Measurements from ENCODE around the gene TIAM1.

TIAM1 gene

DNA sequence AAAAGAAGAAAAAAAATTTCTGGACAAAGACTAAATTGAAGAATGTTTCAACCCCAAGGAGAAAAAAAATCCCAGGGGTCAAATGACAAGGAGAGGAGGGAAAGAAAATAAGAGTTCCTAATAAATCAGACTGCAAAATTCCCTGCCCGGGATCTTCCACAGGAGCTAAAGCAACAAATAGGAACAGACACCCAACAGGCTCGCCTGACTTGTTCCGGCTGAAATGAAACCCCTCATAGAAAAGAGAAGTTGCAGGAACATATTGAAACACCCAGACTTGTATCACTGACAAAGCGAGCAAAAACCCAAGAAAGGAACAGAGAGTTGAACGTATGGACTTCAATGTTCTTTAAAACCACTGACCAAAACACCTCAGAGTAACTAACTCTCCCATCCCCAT lies 123.0 kb downstream of the TIAM1 start:
- Histone ChIP-seq H3K9me3 (replicated peaks in 1 of 11) (no peaks in the 10 kb centered on the region), H3K4me3 (no peak overlapping the region), H3K36me3 (peaks cover 20 to 58% (median 44%) of the 10 kb centered on the region in 11 experiments; a peak in 19 of 22 replicates), H3K4me2 (peak overlapping the region; percentile 7 to 85 (median 51); a peak in 21 of 22 replicates), H3K27ac (peak overlapping the region in 7 of 11 experiments; percentile 0 to 42 (median 19); a peak in 7 of 22 replicates), H3K9ac (no peak overlapping the region; a peak in 1 of 22 replicates), H3K27me3 (no peaks in the 10 kb centered on the region), H4K20me1 (no peaks in the 10 kb centered on the region), H3K4me1 (peaks cover 31 to 37% (median 34%) of the 10 kb centered on the region in 10 experiments)
- TF ChIP-seq Cebpa-rat (IDR thresholded peaks at IDR 0.05) = no peak

DNA sequence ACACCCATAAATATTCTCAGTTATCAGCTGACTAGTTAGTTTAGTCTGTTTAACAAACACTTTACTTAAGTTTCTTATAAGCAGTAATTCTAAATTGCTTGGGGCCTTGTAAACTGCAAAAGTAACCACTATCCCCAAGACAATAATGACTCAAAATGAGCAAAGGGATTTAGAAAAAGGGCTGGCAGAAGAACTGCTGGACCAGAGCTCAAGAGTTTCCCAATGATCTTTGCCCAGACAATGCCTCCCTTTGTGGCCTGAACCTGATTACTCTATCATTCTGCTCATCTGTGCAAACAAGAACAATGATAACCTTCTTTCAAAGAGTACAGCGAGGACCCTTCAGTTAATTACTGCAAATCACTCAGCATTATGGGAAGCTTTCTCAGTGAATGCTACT lies 123.5 kb downstream of the TIAM1 start:
- H3K4me2 ChIP-seq = peak overlapping the region; percentile 7 to 85 (median 51); a peak in 21 of 22 replicates
- H3K27me3 ChIP-seq = no peaks in the 10 kb centered on the region
- peaks cover 18 to 58% (median 43%) of the 10 kb centered on the region in 11 experiments; a peak in 19 of 22 replicates for H3K36me3 ChIP-seq
- H4K20me1 ChIP-seq = no peaks in the 10 kb centered on the region
- peaks cover 31 to 37% (median 34%) of the 10 kb centered on the region in 10 experiments for H3K4me1 ChIP-seq
- H3K9ac ChIP-seq = no peak overlapping the region; a peak in 1 of 22 replicates
- TF ChIP-seq Cebpa-rat (IDR thresholded peaks at IDR 0.05) = no peak
- peak overlapping the region in 7 of 11 experiments; percentile 0 to 42 (median 19); a peak in 7 of 22 replicates for H3K27ac ChIP-seq
- no peak overlapping the region for H3K4me3 ChIP-seq
- H3K9me3 ChIP-seq (replicated peaks in 1 of 11) = no peaks in the 10 kb centered on the region

DNA sequence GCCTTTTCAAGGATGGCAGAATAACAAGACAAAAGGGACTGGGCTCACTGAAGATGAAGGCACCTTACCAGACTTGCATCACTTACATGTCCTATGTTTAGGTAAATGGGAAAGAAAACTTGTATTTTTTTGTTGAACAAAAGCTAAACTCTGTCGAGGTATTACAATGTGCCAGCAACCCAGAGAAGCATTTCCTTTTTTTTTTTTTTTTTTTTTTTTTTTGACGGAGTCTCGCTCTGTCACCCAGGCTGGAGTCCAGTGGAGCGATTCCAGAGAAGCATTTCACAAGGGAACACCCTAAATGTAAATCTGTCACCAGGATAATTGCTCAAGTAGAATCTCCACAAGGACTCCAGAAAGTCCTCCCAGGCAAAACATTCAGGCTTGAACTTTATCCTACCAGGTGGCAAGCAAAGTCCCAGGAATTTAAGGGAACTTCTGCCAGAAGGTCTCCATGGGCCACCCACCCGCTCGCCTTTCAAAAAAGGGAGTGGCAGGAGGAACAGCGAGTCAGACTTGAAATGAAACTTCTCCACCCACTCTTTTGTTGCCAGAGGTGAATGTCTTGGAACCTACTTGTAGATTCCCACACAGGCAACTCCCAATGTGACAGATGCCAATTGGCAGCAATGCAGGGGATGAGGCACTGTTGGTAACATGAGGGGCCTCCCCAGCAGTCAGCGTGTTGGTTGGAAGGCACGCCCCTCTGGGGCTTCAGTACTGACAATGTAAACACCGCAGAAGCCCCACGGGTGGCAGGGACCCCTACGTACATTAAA lies 125.0 kb downstream of the TIAM1 start:
- Histone ChIP-seq H3K4me3 (peak overlapping the region in 6 of 10 experiments; percentile 7 to 43 (median 26); a peak in 9 of 20 replicates), H3K36me3 (peaks cover 13 to 46% (median 30%) of the 10 kb centered on the region in 11 experiments; a peak in 19 of 22 replicates), H3K4me1 (peaks cover 31 to 37% (median 34%) of the 10 kb centered on the region in 10 experiments), H3K9me3 (replicated peaks in 1 of 11) (no peaks in the 10 kb centered on the region), H3K27me3 (no peaks in the 10 kb centered on the region), H3K9ac (peak overlapping the region in 8 of 11 experiments; percentile 16 to 60 (median 32); a peak in 12 of 22 replicates), H4K20me1 (no peaks in the 10 kb centered on the region), H3K27ac (peak overlapping the region in 9 of 11 experiments; percentile 17 to 66 (median 48); a peak in 17 of 22 replicates), H3K4me2 (peak overlapping the region; percentile 67 to 91 (median 85))
- TF ChIP-seq Cebpa-rat (IDR thresholded peaks at IDR 0.05) = no peak

DNA sequence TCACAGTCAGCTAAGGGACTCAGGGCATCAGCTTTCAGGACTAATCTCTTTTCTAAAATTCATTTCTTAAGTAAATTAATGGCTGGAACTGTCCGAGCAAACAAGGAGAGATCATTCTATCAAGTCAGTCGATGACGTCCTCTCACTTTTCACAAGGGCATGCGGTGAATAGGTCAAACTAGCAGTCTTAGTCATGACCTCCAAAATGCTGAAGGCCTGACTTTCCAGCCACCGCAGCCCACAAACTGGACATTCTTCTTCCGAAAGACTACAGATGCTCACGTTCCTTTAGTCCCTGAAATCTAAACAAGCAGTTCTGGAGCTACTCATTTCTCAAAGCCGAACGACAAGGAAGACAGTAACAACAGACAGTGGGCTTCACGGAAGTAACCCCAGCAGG lies 127.9 kb downstream of the TIAM1 start:
- Histone ChIP-seq H3K36me3 (peaks cover 12 to 45% (median 20%) of the 10 kb centered on the region in 11 experiments; a peak in 17 of 22 replicates), H3K4me1 (peaks cover 28 to 33% (median 31%) of the 10 kb centered on the region in 10 experiments), H3K9me3 (replicated peaks in 1 of 11) (no peaks in the 10 kb centered on the region), H3K4me2 (no peak overlapping the region), H3K4me3 (no peak overlapping the region), H3K9ac (no peak overlapping the region), H4K20me1 (no peaks in the 10 kb centered on the region), H3K27me3 (no peaks in the 10 kb centered on the region), H3K27ac (no peak overlapping the region)
- no peak for TF ChIP-seq Cebpa-rat (IDR thresholded peaks at IDR 0.05)

DNA sequence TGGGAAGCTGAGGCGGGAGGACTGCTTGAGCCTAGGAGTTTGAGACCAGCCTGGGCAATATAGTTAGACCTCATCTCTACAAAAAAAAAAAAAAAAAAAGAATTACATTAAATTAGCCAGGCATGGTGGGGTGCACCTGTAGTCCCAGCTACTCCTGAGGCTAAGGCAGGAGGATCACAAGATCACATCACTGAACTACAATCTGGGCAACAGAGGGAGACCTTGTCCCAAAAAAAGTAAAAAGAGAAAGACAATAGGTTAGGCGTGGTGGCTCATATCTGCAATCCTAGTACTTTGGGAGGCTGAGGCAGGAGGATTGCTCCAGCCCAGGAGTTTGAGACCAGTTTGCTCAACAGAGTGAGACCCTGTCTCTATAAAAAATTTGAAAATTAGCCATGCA lies 130.3 kb downstream of the TIAM1 start:
- H3K4me3 ChIP-seq = no peak overlapping the region
- peaks cover 25 to 64% (median 35%) of the 10 kb centered on the region in 11 experiments; a peak in 20 of 22 replicates for H3K36me3 ChIP-seq
- H3K4me2 ChIP-seq = no peak overlapping the region
- no peaks in the 10 kb centered on the region for H3K9me3 ChIP-seq (replicated peaks in 1 of 11)
- H3K9ac ChIP-seq = no peak overlapping the region
- H3K27ac ChIP-seq = no peak overlapping the region
- TF ChIP-seq Cebpa-rat (IDR thresholded peaks at IDR 0.05) = no peak
- peaks cover 3 to 9% (median 7%) of the 10 kb centered on the region in 10 experiments for H3K4me1 ChIP-seq
- H4K20me1 ChIP-seq = no peaks in the 10 kb centered on the region
- H3K27me3 ChIP-seq = no peaks in the 10 kb centered on the region

DNA sequence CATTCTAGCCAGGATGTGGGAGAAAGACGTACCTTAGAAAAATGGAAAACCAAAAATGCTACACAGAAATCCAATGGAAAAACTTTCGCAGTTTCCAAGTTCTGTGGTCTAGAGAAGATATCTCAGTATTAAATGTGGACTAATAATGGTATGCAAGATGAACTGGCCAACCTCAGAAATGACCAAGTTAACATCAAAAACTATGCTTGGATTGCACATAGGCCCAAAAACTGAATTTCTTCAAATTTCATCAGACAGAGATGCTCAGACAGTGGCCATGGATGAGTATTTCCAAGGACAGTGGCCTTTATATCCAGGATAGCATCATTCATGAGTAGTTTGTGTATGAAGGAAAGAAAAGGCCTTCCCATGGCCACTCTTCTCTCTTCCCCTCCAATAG lies 132.2 kb downstream of the TIAM1 start:
- Histone ChIP-seq H3K27ac (no peak overlapping the region), H3K4me3 (no peak overlapping the region), H3K9ac (no peak overlapping the region), H3K4me1 (peaks cover 0 to 10% (median 4%) of the 10 kb centered on the region in 10 experiments; a peak in 10 of 20 replicates), H3K27me3 (no peaks in the 10 kb centered on the region), H3K9me3 (replicated peaks in 1 of 11) (no peaks in the 10 kb centered on the region), H3K36me3 (peaks cover 19 to 60% (median 37%) of the 10 kb centered on the region in 11 experiments; a peak in 19 of 22 replicates), H3K4me2 (no peak overlapping the region), H4K20me1 (no peaks in the 10 kb centered on the region)
- no peak for TF ChIP-seq Cebpa-rat (IDR thresholded peaks at IDR 0.05)

DNA sequence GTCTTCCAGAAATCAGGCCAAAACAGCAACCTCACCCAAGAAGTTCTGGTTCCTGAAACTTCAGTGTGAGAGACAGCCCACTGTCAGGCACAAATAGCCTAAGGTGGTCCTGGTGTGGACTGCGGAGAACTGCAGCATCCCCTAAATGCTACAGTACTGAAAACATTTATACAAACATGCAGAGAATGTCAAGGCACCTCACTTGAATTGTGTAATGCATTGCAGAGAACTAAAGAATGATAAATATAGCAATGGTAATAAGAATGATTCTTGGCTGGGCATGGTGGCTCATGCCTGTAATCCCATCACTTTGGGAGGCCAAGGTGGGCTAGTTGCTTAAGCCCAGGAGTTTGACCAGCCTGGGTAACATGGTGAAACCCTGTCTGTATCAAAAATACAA lies 138.6 kb downstream of the TIAM1 start:
- peak overlapping the region in 7 of 11 experiments; percentile 17 to 65 (median 41); a peak in 10 of 22 replicates for H3K27ac ChIP-seq

DNA sequence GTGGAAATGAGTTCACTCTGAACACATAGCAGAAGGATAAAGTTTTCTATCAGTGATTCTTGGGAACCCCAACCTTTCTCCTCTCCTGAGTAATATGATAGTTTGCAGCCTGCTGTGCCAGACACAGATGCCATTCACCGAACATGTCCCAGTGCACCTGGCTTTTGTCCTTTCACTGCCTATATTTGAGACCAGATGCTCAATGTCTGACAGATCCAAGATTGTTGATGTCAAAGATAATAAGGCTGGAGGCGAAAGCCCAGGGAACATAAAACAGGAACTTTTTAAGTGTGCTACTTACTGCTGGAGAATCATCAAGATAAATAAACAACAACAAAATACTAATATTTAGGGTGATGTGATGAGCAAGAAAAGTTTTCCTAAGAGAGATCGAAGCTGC lies 139.3 kb downstream of the TIAM1 start:
- no peaks in the 10 kb centered on the region for H3K27me3 ChIP-seq
- peaks cover 9 to 25% (median 20%) of the 10 kb centered on the region in 11 experiments; a peak in 18 of 22 replicates for H3K36me3 ChIP-seq
- peaks cover 45 to 80% (median 70%) of the 10 kb centered on the region in 10 experiments for H3K4me1 ChIP-seq
- no peaks in the 10 kb centered on the region for H3K9me3 ChIP-seq (replicated peaks in 1 of 11)
- H3K27ac ChIP-seq = peak overlapping the region in 5 of 11 experiments; percentile 33 to 65 (median 59); a peak in 5 of 22 replicates
- no peak for TF ChIP-seq Cebpa-rat (IDR thresholded peaks at IDR 0.05)
- H3K4me3 ChIP-seq = no peak overlapping the region
- H3K4me2 ChIP-seq = peak overlapping the region in 10 of 11 experiments; percentile 36 to 83 (median 74); a peak in 19 of 22 replicates
- H4K20me1 ChIP-seq = no peaks in the 10 kb centered on the region; a peak in 2 of 22 replicates
- H3K9ac ChIP-seq = peak overlapping the region in 1 of 11 experiments; percentile 35; a peak in 1 of 22 replicates

More for the DNA sequence above, 138.6 kb downstream of the TIAM1 start:
- no peaks in the 10 kb centered on the region; a peak in 2 of 22 replicates for H4K20me1 ChIP-seq
- peaks cover 12 to 29% (median 24%) of the 10 kb centered on the region in 11 experiments; a peak in 18 of 22 replicates for H3K36me3 ChIP-seq
- H3K9ac ChIP-seq = peak overlapping the region in 4 of 11 experiments; percentile 12 to 45 (median 28); a peak in 5 of 22 replicates
- H3K9me3 ChIP-seq (replicated peaks in 1 of 11) = no peaks in the 10 kb centered on the region
- peak overlapping the region; percentile 36 to 83 (median 74) for H3K4me2 ChIP-seq
- H3K4me1 ChIP-seq = peaks cover 39 to 74% (median 64%) of the 10 kb centered on the region in 10 experiments
- H3K4me3 ChIP-seq = no peak overlapping the region
- no peaks in the 10 kb centered on the region for H3K27me3 ChIP-seq
- peak in 2 of 11 experiments; percentile 15 to 67; a peak in 1 of 22 replicates for TF ChIP-seq Cebpa-rat (IDR thresholded peaks at IDR 0.05)

Measured in BLaER1 treated with 17β-estradiol and CSF1 and Interleukin-3, amounts not matched to agents 10 nM and 100 nM (cell line).